K562 (cell line): Measurements from ENCODE around the gene PDCD7.

Experiments used
- ATF7 ChIP-seq: fragments of 450-650 bp; IDR thresholded peaks from 2 replicates; pipeline ENCODE4 v1.7.1; 2014; ENCODE audit warnings: mild to moderate bottlenecking, moderate library complexity
- HNRNPK ChIP-seq: fragments of 200-400 bp; formaldehyde crosslinking; IDR thresholded peaks from one replicate; pipeline ENCODE4 v1.6.1; 2018; ENCODE audit warnings: mild to moderate bottlenecking, low read depth, low read length; ENCODE audit not compliant: poor library complexity, severe bottlenecking
- HNRNPLL ChIP-seq: fragments of 200-400 bp; formaldehyde crosslinking; IDR thresholded peaks from 2 replicates; pipeline ENCODE4 v1.6.1; 2017; ENCODE audit warnings: low read length, low read depth, mild to moderate bottlenecking; ENCODE audit not compliant: poor library complexity, severe bottlenecking
- ZBTB2 ChIP-seq: fragments of 450-650 bp; IDR thresholded peaks from 2 replicates; pipeline ENCODE4 v1.6.1; 2016; ENCODE audit warnings: antibody characterized with exemption
- ZFP1 ChIP-seq: fragments of 450-650 bp; formaldehyde crosslinking; IDR thresholded peaks from 2 replicates; pipeline ENCODE4 v1.4.0; 2020; ENCODE audit warnings: mild to moderate bottlenecking, mixed read lengths
- ZKSCAN1 ChIP-seq: fragments of 150-350 bp; IDR thresholded peaks from 2 replicates; pipeline ENCODE4 v1.6.1; 2016; ENCODE audit warnings: low read depth, low read length
- ZNF512 ChIP-seq: IDR thresholded peaks from 2 replicates; pipeline ENCODE4 v1.6.1; 2016; ENCODE audit warnings: missing genetic modification characterization, missing compliant biosample characterization
- TF ChIP-seq, protein P1 (sequence below), 2 experiments: fragments of 200-800 bp in 1 of 2; sonication (Bioruptor generic) in 1 of 2; sonication (generic) in 1 of 2; formaldehyde crosslinking in 1 of 2; IDR thresholded peaks in 1 of 2; conservative IDR thresholded peaks in 1 of 2; 2 replicates each; pipeline versions ENCODE4 v1.5.0 to v1.6.1; 2016 to 2020; ENCODE audit warnings: missing compliant biosample characterization in 1 of 2, missing genetic modification characterization in 1 of 2, missing genetic modification reagents in 1 of 2
- TF ChIP-seq, protein P2 (sequence below), 3 experiments: IDR thresholded peaks in 2 of 3; conservative IDR thresholded peaks in 1 of 3; 2 replicates each; pipeline ENCODE4 v1.5.1; 2011 to 2012; ENCODE audit warnings: low read length in 3 of 3, mild to moderate bottlenecking in 3 of 3, control low read depth in 2 of 3, improper control_type of control experiment in 1 of 3, inconsistent platforms in 1 of 3, low read depth in 1 of 3, mixed read lengths in 1 of 3, moderate library complexity in 1 of 3; ENCODE audit not compliant: insufficient read depth in 2 of 3

DNA sequence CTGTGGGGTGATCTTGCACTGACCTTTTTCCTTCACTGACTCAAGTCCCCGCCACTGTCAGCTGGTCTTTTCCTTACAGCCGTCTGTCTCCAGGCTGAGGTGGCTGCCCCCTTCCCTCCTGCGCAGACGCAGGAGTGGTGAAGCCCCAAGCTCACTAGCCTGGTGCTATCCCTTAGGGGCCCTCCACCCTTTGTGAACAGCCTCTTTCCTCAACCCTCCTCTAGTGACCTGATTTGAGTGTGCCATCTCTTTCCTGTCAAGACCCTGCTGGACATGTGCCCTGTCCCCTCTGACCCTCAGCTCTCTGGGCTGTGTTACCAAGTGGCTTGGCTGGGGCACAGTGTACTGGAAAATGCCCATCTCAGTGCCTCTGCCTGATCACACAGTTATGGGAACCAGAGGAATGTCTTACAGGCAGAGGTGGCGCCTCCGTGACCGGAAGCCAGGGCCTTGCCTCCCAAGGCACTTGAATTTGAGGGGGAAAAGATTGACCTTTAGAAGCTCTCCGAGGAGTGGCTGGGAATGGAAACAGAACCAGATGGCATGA, 48.3 kb downstream of the PDCD7 start:
- TF ChIP-seq, protein P1, sequence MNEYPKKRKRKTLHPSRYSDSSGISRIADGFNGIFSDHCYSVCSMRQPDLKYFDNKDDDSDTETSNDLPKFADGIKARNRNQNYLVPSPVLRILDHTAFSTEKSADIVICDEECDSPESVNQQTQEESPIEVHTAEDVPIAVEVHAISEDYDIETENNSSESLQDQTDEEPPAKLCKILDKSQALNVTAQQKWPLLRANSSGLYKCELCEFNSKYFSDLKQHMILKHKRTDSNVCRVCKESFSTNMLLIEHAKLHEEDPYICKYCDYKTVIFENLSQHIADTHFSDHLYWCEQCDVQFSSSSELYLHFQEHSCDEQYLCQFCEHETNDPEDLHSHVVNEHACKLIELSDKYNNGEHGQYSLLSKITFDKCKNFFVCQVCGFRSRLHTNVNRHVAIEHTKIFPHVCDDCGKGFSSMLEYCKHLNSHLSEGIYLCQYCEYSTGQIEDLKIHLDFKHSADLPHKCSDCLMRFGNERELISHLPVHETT (CRISPR knock-in tag; conservative IDR thresholded peaks at IDR 0.05 in 1 of 2, IDR thresholded peaks at IDR 0.05 in 1 of 2): no peak
- TF ChIP-seq, protein P2, sequence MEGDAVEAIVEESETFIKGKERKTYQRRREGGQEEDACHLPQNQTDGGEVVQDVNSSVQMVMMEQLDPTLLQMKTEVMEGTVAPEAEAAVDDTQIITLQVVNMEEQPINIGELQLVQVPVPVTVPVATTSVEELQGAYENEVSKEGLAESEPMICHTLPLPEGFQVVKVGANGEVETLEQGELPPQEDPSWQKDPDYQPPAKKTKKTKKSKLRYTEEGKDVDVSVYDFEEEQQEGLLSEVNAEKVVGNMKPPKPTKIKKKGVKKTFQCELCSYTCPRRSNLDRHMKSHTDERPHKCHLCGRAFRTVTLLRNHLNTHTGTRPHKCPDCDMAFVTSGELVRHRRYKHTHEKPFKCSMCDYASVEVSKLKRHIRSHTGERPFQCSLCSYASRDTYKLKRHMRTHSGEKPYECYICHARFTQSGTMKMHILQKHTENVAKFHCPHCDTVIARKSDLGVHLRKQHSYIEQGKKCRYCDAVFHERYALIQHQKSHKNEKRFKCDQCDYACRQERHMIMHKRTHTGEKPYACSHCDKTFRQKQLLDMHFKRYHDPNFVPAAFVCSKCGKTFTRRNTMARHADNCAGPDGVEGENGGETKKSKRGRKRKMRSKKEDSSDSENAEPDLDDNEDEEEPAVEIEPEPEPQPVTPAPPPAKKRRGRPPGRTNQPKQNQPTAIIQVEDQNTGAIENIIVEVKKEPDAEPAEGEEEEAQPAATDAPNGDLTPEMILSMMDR (IDR thresholded peaks at IDR 0.05 in 2 of 3, conservative IDR thresholded peaks at IDR 0.05 in 1 of 3; ENCODE audit: insufficient read depth in 2 of 3, low read depth in 1 of 3, low read length in 3 of 3): no peak
- no peak for TF ChIP-seq ZKSCAN1
- TF ChIP-seq HNRNPK: no peak
- TF ChIP-seq ZNF512 (tag): no peak
- TF ChIP-seq ZBTB2: no peak
- TF ChIP-seq ZFP1 (CRISPR knock-in tag): no peak
- TF ChIP-seq HNRNPLL: no peak
- no peak for TF ChIP-seq ATF7
